ENCODE data around the gene CLMP.

CLMP gene

DNA sequence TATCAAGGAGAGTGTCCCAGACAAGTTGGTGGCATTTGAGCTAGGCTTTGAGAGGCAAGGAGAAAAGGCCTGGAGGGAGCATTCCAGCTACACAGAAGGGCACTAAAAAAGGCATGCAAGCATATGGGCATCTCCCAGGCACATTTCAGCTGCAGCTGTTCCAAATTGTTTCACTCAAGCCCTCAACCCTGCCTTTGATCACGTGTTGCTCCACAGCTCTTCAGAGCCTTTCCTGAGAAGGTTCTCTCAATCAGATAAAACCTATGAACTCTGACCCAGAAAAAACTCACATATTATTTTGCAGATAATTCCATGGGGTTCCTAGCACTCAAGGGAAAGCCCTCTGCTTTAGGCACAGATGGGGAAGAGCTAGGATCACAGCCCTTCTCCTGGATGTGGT, 108.7 kb downstream of the CLMP start:
- TF ChIP-seq POLR2AphosphoS5 (IDR thresholded peaks at IDR 0.05; ENCODE audit: low read depth, low read length) = no peak
- no peak for TF ChIP-seq POLR2A (IDR thresholded peaks at IDR 0.05; ENCODE audit: low read depth, low read length)
- no peak for TF ChIP-seq TAF1 (IDR thresholded peaks at IDR 0.05; ENCODE audit: borderline replicate concordance, low read depth, low read length)
- FAIRE-seq = peak; percentile 24
- DNase-seq (ENCODE audit: insufficient read length) = no peak

DNA sequence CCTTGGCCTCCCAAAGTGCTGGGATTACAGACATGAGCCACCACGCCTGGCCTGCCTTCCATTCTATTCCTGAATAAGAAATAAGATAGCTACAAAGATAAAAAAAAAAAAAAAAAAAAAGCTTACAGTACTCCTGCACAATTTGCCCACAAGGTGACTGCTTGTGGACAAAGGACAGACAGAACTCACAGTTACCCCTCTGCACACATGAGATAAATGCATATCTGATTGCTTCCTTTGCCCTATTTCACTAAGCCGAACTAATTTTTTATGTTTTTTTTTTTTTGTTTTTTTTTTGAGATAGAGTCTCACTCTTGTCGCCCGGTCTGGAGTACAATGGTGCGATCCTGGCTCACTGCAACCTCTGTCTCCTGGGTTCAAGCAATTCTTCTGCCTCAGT, 109.6 kb downstream of the CLMP start:
- FAIRE-seq (no peak), DNase-seq (ENCODE audit: insufficient read length) (no peak)
- TF ChIP-seq POLR2AphosphoS5 (IDR thresholded peaks at IDR 0.05; ENCODE audit: low read depth, low read length) (no peak), POLR2A (IDR thresholded peaks at IDR 0.05; ENCODE audit: low read depth, low read length) (no peak), TAF1 (IDR thresholded peaks at IDR 0.05; ENCODE audit: borderline replicate concordance, low read depth, low read length) (no peak)

DNA sequence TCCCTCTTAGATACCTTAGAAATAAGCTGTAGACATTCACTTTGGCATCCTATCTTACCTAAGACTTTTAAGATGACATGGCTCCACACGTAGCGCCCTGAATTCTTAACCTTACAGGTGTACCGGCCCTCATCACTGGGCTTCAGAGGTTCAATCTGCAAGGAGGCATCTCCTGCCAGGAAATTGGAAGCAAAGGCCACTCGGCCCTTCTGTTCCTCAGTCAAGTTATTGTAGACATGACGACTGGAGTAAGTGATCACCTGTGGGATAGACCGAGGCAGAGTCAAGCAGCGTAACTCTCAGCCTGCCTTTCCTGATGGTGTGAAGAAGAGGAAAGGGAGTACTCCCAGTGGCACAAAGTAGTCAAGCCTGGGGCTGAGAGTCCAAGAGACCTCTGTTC, 110.6 kb downstream of the CLMP start:
- DNase-seq (ENCODE audit: insufficient read length) (no peak), FAIRE-seq (peak; percentile 57)
- TF ChIP-seq TAF1 (IDR thresholded peaks at IDR 0.05; ENCODE audit: borderline replicate concordance, low read depth, low read length) = no peak
- no peak for TF ChIP-seq POLR2AphosphoS5 (IDR thresholded peaks at IDR 0.05; ENCODE audit: low read depth, low read length)
- no peak for TF ChIP-seq POLR2A (IDR thresholded peaks at IDR 0.05; ENCODE audit: low read depth, low read length)

DNA sequence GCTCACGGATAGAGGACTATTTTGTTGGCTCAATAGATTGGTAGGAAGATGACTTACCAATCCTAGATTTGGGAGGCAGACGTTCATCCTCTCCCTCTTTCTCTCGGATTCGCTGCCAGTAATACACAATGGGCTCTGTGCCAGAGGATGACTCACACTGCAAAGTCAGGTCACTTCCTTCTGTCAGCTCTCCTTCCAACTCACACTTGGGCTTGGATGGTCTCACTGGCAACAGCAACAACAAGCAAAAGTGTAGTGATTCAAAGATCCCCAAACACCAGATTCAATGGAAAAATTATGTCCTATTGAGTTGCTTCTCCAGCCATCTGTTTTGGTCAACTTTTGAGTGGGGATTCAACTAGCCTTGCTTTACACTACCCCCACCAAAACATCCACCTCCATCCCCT, 111.4 kb downstream of the CLMP start:
- DNase-seq (ENCODE audit: insufficient read length) = no peak
- no peak for FAIRE-seq
- no peak for TF ChIP-seq POLR2AphosphoS5 (IDR thresholded peaks at IDR 0.05; ENCODE audit: low read depth, low read length)
- TF ChIP-seq POLR2A (IDR thresholded peaks at IDR 0.05; ENCODE audit: low read depth, low read length) = no peak
- TF ChIP-seq TAF1 (IDR thresholded peaks at IDR 0.05; ENCODE audit: borderline replicate concordance, low read depth, low read length) = no peak

DNA sequence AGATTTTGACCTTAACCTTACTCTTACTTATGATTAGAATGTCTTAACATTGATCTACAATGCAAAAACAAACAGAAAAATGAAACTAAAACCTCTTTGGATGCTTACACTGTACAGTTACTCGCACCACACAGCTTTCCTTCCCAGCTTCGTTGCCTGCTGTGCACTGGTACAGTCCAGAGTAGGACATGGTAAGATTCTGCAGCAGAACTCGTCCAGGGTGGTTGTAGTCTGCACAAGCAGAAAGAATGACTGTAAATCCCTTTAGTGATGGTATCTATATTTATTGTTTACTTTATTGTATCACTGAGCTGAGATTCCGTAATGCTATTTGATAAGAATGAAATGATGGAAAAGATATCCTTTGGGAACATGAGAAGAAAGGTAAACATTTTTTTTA, 112.1 kb downstream of the CLMP start:
- no peak for FAIRE-seq
- TF ChIP-seq TAF1 (IDR thresholded peaks at IDR 0.05; ENCODE audit: borderline replicate concordance, low read depth, low read length) = no peak
- no peak for TF ChIP-seq POLR2AphosphoS5 (IDR thresholded peaks at IDR 0.05; ENCODE audit: low read depth, low read length)
- no peak for TF ChIP-seq POLR2A (IDR thresholded peaks at IDR 0.05; ENCODE audit: low read depth, low read length)

DNA sequence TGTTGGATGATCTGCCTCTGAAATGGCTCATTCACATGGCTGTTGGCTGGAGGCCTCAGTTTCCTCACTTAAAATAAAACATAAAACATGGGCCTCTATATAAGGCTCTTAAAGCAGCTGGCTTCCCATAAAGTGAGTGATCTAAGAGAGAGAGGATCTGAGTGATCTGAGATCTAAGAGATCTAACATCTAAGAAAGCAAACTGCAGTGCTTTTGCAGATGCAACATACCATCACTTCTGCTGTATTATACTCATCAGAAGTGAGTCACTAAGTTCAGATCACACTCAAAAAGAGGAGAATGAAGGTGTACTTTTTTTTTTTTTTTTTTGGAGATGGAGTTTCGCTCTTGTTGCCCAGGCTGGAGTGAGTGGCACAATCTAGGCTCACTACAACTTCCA, 115.0 kb downstream of the CLMP start:
- DNase-seq (ENCODE audit: insufficient read length) (no peak), FAIRE-seq (no peak)
- TF ChIP-seq TAF1 (IDR thresholded peaks at IDR 0.05; ENCODE audit: borderline replicate concordance, low read depth, low read length) (no peak), POLR2A (IDR thresholded peaks at IDR 0.05; ENCODE audit: low read depth, low read length) (no peak), POLR2AphosphoS5 (IDR thresholded peaks at IDR 0.05; ENCODE audit: low read depth, low read length) (no peak)

More for the DNA sequence above, 112.1 kb downstream of the CLMP start:
- DNase-seq (ENCODE audit: insufficient read length) = no peak

DNA sequence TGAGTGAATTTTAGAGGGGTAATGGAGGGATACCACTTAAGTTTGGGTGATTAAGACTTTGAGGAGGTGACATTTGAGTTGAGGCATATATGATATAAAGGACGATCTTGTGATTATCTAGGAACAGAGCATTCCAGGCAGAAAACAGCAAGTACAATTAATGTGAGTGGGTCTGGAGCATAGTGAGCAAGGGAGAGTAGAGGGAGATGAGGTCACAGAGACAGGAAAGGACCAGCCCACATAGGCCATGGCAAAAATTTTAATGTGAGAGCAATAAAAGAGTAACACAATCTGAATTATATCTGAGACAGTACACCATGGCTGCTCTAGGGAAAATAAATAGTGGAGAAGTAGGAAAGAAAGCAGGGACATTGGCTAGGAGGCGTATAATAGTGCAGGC, 118.6 kb downstream of the CLMP start:
- FAIRE-seq (no peak), DNase-seq (ENCODE audit: insufficient read length) (no peak)
- no peak for TF ChIP-seq POLR2A (IDR thresholded peaks at IDR 0.05; ENCODE audit: low read depth, low read length)
- no peak for TF ChIP-seq TAF1 (IDR thresholded peaks at IDR 0.05; ENCODE audit: borderline replicate concordance, low read depth, low read length)
- no peak for TF ChIP-seq POLR2AphosphoS5 (IDR thresholded peaks at IDR 0.05; ENCODE audit: low read depth, low read length)

DNA sequence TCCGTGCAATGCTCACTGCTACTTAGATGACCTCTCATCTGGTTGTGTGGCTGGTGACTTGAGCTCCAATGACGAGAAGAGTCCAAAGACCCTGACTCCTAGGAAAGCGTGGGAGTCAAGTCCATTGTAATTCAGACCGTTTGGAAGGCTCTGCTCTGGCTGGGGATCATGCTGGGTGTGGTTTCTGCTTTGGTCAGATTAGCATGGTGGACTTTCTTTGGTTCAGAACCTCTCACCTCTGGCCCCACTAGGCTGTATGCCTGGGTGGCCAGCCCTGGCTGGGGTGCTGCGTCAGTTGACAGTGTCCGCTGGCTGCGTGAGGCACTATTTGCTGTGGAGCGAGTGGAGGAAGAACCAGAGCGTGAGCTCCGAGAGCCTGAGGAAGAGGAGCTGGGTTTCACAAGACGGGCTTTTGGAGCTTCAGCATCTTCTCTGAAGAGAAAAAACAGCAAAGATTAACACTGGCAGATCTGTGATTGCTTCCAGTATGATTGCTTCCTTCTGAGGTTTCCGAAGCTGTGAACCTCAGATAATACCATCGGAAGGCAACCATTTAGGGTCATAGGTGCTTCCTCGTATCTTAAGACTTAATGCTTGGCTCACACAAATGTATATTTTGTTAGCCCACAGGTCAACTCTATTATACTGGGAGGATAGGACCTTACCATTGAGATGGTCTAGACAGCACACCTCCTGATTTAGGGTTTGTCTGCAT, 121.5 kb downstream of the CLMP start:
- TF ChIP-seq POLR2A (IDR thresholded peaks at IDR 0.05; ENCODE audit: low read depth, low read length) = no peak
- TF ChIP-seq POLR2AphosphoS5 (IDR thresholded peaks at IDR 0.05; ENCODE audit: low read depth, low read length) = no peak
- no peak for TF ChIP-seq TAF1 (IDR thresholded peaks at IDR 0.05; ENCODE audit: borderline replicate concordance, low read depth, low read length)
- no peak for FAIRE-seq

DNA sequence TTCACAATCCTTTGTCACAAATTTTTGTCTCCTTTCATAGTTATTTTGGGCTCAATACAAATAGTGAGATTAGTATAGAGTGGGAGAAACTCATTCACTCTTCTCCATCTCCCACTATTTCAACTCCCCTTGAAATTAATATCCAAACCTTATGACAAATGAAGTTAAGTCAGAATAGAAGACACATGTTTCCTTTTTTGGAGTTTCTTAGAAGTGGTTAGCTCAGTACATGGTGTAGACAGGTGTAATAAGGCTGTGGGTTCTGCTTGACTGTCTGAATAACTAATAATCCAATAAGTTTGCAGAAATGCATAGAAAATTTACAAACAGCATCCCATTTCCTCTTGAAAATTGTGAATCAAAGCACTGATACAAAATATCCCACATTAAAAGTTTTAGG, 122.3 kb downstream of the CLMP start:
- TF ChIP-seq POLR2AphosphoS5 (IDR thresholded peaks at IDR 0.05; ENCODE audit: low read depth, low read length) (no peak), TAF1 (IDR thresholded peaks at IDR 0.05; ENCODE audit: borderline replicate concordance, low read depth, low read length) (no peak), POLR2A (IDR thresholded peaks at IDR 0.05; ENCODE audit: low read depth, low read length) (no peak)
- FAIRE-seq (no peak), DNase-seq (ENCODE audit: insufficient read length) (no peak)

More for the DNA sequence above, 121.5 kb downstream of the CLMP start:
- no peak for DNase-seq (ENCODE audit: insufficient read length)

DNA sequence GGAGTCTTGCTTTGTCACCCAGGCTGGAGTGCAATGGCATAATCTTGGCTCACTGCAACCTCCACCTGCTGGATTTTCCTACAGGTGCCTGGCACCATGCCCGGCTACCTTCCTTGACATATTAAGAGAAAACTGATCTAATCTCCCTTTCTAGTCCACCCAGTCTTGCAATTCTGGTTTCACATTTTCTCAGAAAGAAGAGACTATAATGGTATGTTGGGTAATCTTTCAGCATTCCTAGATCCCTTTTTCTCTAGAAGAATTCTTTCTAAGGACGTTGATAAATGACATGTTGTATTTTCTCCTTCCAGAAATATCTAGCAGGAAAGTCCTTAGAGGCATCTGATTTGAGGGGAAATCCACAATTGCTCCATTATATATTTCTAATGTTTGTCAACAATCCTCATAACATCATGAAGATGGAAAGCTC, 122.7 kb downstream of the CLMP start:
- DNase-seq (ENCODE audit: insufficient read length) (no peak), FAIRE-seq (no peak)
- TF ChIP-seq POLR2AphosphoS5 (IDR thresholded peaks at IDR 0.05; ENCODE audit: low read depth, low read length) = no peak
- TF ChIP-seq POLR2A (IDR thresholded peaks at IDR 0.05; ENCODE audit: low read depth, low read length) = no peak

DNA sequence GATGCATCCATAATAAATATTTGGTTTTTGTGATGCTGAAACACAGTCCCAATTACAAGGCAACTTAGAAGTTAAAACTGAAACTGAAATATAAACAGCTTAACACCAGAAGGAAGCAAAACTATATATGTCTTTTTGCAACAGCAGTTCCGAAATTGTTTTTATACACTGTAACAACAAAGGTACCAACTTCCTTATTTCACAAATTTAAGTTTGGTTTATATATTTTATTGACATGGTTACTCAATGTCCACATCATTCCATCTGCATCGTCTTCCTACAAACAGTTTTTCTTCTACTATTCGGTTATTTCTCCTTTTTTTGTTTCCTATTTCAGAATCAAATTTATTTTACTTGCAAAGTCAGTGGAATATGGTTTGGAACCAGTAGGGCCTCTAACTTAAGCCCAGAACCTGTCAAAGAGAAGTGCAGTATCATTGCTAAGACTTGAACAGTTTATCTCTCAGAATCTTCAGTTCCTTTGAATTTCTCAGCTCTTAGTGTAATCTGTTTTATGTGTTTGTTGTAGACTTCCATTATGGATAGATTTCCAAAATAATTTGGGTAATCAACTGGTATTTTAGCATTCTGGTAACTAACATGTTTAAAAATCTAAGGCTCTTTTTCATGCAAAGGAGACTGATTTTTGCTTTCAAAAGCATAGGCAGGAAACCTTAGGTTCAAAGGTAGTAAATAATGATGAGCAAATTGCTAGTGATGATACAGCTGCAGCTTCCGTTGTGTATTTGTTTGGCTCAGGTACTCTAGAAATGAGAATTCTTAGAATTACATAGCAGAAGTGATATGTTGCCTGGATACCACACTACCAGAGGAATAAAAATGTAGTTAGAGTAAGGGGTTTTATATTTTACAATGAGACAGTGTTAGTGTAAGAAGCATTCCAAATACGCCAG, 124.9 kb downstream of the CLMP start:
- TF ChIP-seq POLR2AphosphoS5 (IDR thresholded peaks at IDR 0.05; ENCODE audit: low read depth, low read length) (no peak), POLR2A (IDR thresholded peaks at IDR 0.05; ENCODE audit: low read depth, low read length) (no peak), TAF1 (IDR thresholded peaks at IDR 0.05; ENCODE audit: borderline replicate concordance, low read depth, low read length) (no peak)
- DNase-seq (ENCODE audit: insufficient read length) (no peak), FAIRE-seq (peak; percentile 78)

DNA sequence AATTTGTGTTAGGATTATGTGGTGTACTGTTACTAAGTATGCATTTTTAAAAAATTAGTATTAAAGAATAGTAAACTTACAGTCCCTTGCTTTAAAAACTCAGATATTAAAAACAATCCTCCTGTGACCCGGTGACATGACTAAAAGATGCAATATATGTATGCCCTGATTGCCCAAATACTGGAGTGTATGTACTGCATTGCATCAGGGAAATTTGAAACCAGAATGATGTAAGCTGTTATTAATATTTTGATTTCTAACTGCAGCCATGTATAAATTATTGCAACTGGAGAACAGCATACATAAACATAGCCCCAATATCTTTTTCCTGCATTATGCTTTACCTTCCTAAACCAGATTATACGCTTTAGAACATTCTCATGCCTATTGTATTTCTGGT, 129.4 kb downstream of the CLMP start:
- no peak for DNase-seq (ENCODE audit: insufficient read length)
- TF ChIP-seq POLR2A (IDR thresholded peaks at IDR 0.05; ENCODE audit: low read depth, low read length) (no peak), TAF1 (IDR thresholded peaks at IDR 0.05; ENCODE audit: borderline replicate concordance, low read depth, low read length) (no peak), POLR2AphosphoS5 (IDR thresholded peaks at IDR 0.05; ENCODE audit: low read depth, low read length) (no peak)
- FAIRE-seq = no peak
